A673 (cell line): ENCODE results near the gene TMEM150A.

Experiments used
- EZH2 ChIP-seq: fragments of 200-600 bp; sonication (generic); IDR thresholded peaks from 2 replicates; pipeline ENCODE4 v1.6.1; 2017; ENCODE audit warnings: borderline replicate concordance, low read depth, mild to moderate bottlenecking, mixed read lengths, antibody characterized with exemption, low read length; ENCODE audit not compliant: poor library complexity, severe bottlenecking
- TF ChIP-seq, protein P1 (sequence below): fragments of 300-800, 200-600 bp; sonication (generic); conservative IDR thresholded peaks from 2 replicates; pipeline ENCODE4 v1.5.1; 2017; ENCODE audit warnings: low read depth, mild to moderate bottlenecking, antibody characterized with exemption, low read length, moderate library complexity, mixed read lengths

DNA sequence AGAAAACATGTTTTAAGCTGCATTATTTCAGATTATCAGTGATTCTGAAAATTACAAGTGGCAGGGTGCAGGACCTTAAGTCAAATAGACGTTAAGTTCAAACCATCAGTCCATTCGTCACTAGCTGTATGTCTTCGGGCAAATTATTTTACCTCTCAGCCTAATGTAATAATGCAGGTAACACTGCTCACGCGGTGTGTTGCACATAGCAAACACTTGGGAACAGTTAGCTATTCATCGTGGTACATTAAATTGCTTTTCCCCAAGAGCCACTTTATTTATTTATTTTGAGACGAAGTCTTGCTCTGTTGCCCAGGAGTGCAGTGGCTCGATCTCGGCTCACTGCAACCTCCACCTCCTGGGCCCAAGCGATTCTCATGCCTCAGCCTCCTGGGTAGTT lies 53.4 kb downstream of the TMEM150A start:
- TF ChIP-seq EZH2: no peak
- TF ChIP-seq, protein P1, sequence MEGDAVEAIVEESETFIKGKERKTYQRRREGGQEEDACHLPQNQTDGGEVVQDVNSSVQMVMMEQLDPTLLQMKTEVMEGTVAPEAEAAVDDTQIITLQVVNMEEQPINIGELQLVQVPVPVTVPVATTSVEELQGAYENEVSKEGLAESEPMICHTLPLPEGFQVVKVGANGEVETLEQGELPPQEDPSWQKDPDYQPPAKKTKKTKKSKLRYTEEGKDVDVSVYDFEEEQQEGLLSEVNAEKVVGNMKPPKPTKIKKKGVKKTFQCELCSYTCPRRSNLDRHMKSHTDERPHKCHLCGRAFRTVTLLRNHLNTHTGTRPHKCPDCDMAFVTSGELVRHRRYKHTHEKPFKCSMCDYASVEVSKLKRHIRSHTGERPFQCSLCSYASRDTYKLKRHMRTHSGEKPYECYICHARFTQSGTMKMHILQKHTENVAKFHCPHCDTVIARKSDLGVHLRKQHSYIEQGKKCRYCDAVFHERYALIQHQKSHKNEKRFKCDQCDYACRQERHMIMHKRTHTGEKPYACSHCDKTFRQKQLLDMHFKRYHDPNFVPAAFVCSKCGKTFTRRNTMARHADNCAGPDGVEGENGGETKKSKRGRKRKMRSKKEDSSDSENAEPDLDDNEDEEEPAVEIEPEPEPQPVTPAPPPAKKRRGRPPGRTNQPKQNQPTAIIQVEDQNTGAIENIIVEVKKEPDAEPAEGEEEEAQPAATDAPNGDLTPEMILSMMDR: no peak
